HepG2 (cell line): Measurements from ENCODE around the gene GPS1. TPM values are rescaled to one million over a fixed set of nuclear protein-coding genes. Genes with fewer than 3 reads are reported as not detected.

ENCODE experiments used
- ARNTL ChIP-seq: sonication (generic); formaldehyde crosslinking; IDR thresholded peaks from 2 replicates; pipeline ENCODE4 v1.4.0; 2020; ENCODE audit warnings: mild to moderate bottlenecking, missing genetic modification reagents
- FOSL1 ChIP-seq: sonication (generic); formaldehyde crosslinking; IDR thresholded peaks from 2 replicates; pipeline ENCODE4 v1.9.0; 2021; ENCODE audit warnings: missing genetic modification reagents, borderline replicate concordance
- FUBP1 ChIP-seq: sonication (generic); formaldehyde crosslinking; IDR thresholded peaks from 2 replicates; pipeline ENCODE4 v1.5.1; 2020; ENCODE audit warnings: missing genetic modification reagents, mild to moderate bottlenecking, borderline replicate concordance
- MTF1 ChIP-seq: sonication (generic); formaldehyde crosslinking; IDR thresholded peaks from 2 replicates; pipeline ENCODE4 v1.5.0; 2020; ENCODE audit warnings: missing genetic modification reagents
- NFKB2 ChIP-seq: sonication (generic); formaldehyde crosslinking; IDR thresholded peaks from 2 replicates; pipeline ENCODE4 v1.4.0; 2020; ENCODE audit warnings: missing genetic modification reagents, borderline replicate concordance
- PHF8 ChIP-seq: sonication (generic); formaldehyde crosslinking; IDR thresholded peaks from 2 replicates; pipeline ENCODE4 v1.5.0; 2020; ENCODE audit warnings: missing genetic modification reagents
- POLR2G ChIP-seq: fragments of 200-400 bp; formaldehyde crosslinking; IDR thresholded peaks from 2 replicates; pipeline ENCODE4 v1.6.1; 2018; ENCODE audit warnings: mild to moderate bottlenecking, low read depth, low read length, moderate library complexity
- RBFOX2 ChIP-seq: fragments of 200-400 bp; formaldehyde crosslinking; IDR thresholded peaks from 2 replicates; pipeline ENCODE4 v1.6.1; 2017; ENCODE audit warnings: low read depth, mild to moderate bottlenecking, low read length
- REPIN1 ChIP-seq: sonication (generic); formaldehyde crosslinking; IDR thresholded peaks from 2 replicates; pipeline ENCODE4 v1.8.0; 2022; ENCODE audit warnings: missing genetic modification reagents, low read depth, mild to moderate bottlenecking, borderline replicate concordance
- ZBTB33 ChIP-seq: sonication (generic); formaldehyde crosslinking; IDR thresholded peaks from 2 replicates; pipeline ENCODE4 v1.4.0; 2020; ENCODE audit warnings: missing genetic modification reagents
- ZBTB37 ChIP-seq: sonication (generic); formaldehyde crosslinking; IDR thresholded peaks from 2 replicates; pipeline ENCODE4 v1.4.0; 2020; ENCODE audit warnings: mild to moderate bottlenecking, missing genetic modification reagents
- ZNF747 ChIP-seq: sonication (generic); formaldehyde crosslinking; IDR thresholded peaks from 2 replicates; pipeline ENCODE4 v1.8.1; 2023; ENCODE audit warnings: missing genetic modification reagents, mild to moderate bottlenecking, borderline replicate concordance
- polyA plus RNA-seq, 8 experiments: library from polyadenylated mRNA; depleted of rRNA in 3 of 8; stranded (reverse) in 7 of 8; unstranded in 1 of 8; fragments of >200 nt; fragmentation: Illumina TruSeq in 4 of 8; extraction: Trizol in 4 of 8; gene quantifications; 2 replicates each; pipeline versions ENCODE4 v1.2.1 to v1.2.3, GENCODE V29; 2011 to 2016; ENCODE audit warnings: low read depth in 4 of 8, missing spikeins in 1 of 8, mixed read lengths in 1 of 8; ENCODE audit not compliant: insufficient read depth in 1 of 8
- total RNA-seq, 5 experiments: library from RNA; depleted of rRNA; stranded (reverse); fragments of >200 nt; fragmentation: Illumina TruSeq; extraction: Trizol; gene quantifications; 2 replicates each; pipeline ENCODE4 v1.2.3, GENCODE V29; 2016; ENCODE audit warnings: low read depth in 1 of 5
- TF ChIP-seq, protein P1 (sequence below): sonication (generic); formaldehyde crosslinking; IDR thresholded peaks from 2 replicates; pipeline ENCODE4 v1.5.0; 2020; ENCODE audit warnings: missing genetic modification reagents
- TF ChIP-seq, protein P2 (sequence below): sonication (generic); formaldehyde crosslinking; IDR thresholded peaks from 2 replicates; pipeline ENCODE4 v1.4.0; 2020; ENCODE audit warnings: missing genetic modification reagents

The GPS1 gene
- total and polyA plus RNA-seq, 2 of the 13 experiments (the other 11 are each of a cell fraction or from before 2014, with no cell fraction given) = 124 to 128 TPM

GRCh38 chr17:82030470-82031302 is 21.0 kb upstream of the GPS1 start (continued):
- TF ChIP-seq, protein P1, sequence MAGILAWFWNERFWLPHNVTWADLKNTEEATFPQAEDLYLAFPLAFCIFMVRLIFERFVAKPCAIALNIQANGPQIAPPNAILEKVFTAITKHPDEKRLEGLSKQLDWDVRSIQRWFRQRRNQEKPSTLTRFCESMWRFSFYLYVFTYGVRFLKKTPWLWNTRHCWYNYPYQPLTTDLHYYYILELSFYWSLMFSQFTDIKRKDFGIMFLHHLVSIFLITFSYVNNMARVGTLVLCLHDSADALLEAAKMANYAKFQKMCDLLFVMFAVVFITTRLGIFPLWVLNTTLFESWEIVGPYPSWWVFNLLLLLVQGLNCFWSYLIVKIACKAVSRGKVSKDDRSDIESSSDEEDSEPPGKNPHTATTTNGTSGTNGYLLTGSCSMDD (CRISPR knock-in tag) = no peak
- TF ChIP-seq ARNTL (no peak), MTF1 (CRISPR knock-in tag) (no peak), ZBTB33 (CRISPR knock-in tag) (peak; percentile 100), RBFOX2 (peak; percentile 30; the same call in 1 of the 2 replicates), PHF8 (no peak), FOSL1 (CRISPR knock-in tag) (no peak), FUBP1 (CRISPR knock-in tag) (no peak), NFKB2 (CRISPR knock-in tag) (no peak), ZNF747 (no peak), POLR2G (no peak), REPIN1 (CRISPR knock-in tag) (no peak), ZBTB37 (CRISPR knock-in tag) (no peak)
- TF ChIP-seq, protein P2, sequence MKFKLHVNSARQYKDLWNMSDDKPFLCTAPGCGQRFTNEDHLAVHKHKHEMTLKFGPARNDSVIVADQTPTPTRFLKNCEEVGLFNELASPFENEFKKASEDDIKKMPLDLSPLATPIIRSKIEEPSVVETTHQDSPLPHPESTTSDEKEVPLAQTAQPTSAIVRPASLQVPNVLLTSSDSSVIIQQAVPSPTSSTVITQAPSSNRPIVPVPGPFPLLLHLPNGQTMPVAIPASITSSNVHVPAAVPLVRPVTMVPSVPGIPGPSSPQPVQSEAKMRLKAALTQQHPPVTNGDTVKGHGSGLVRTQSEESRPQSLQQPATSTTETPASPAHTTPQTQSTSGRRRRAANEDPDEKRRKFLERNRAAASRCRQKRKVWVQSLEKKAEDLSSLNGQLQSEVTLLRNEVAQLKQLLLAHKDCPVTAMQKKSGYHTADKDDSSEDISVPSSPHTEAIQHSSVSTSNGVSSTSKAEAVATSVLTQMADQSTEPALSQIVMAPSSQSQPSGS (CRISPR knock-in tag) = no peak
